Hepatocyte (in vitro differentiated cells): Measurements from ENCODE around the gene ABLIM2. TPM values are rescaled to one million over a fixed set of nuclear protein-coding genes. Genes with fewer than 3 reads are reported as not detected.

Experiments used
- DNase-seq: peaks from one replicate; pipeline ENCODE4 v3.0.0-alpha.2; 2016; ENCODE audit warnings: low spot score
- H2AFZ ChIP-seq: fragments of 200-600 bp; sonication (generic); 2 replicates; pipeline ENCODE4 v1.6.0; 2016; ENCODE audit warnings: antibody characterized with exemption, mild to moderate bottlenecking
- H3K27ac ChIP-seq: fragments of 200-600 bp; sonication (generic); 2 replicates; pipeline ENCODE4 v1.5.1; 2016; ENCODE audit warnings: mild to moderate bottlenecking
- H3K27me3 ChIP-seq: fragments of 200-600 bp; sonication (generic); 2 replicates; pipeline ENCODE4 v1.6.1; 2016
- H3K36me3 ChIP-seq: fragments of 200-600 bp; sonication (generic); replicated peaks from 2 replicates; pipeline ENCODE4 v1.5.1; 2016; ENCODE audit warnings: low read depth; ENCODE audit not compliant: insufficient read depth
- H3K4me1 ChIP-seq: fragments of 200-600 bp; sonication (generic); 2 replicates; pipeline ENCODE4 v1.5.1; 2016; ENCODE audit warnings: mild to moderate bottlenecking, moderate library complexity; ENCODE audit not compliant: insufficient read depth
- H3K4me2 ChIP-seq: fragments of 200-600 bp; sonication (generic); 2 replicates; pipeline ENCODE4 v1.6.0; 2016
- H3K4me3 ChIP-seq: fragments of 200-600 bp; sonication (generic); 2 replicates; pipeline ENCODE4 v1.5.1; 2016; ENCODE audit warnings: mild to moderate bottlenecking
- H3K79me2 ChIP-seq: fragments of 200-600 bp; sonication (generic); 2 replicates; pipeline ENCODE4 v1.6.0; 2017; ENCODE audit warnings: mild to moderate bottlenecking
- H3K9me2 ChIP-seq: fragments of 200-600 bp; sonication (generic); replicated peaks from 2 replicates; pipeline ENCODE4 v1.6.0; 2017; ENCODE audit warnings: mild to moderate bottlenecking; ENCODE audit not compliant: insufficient read depth
- H3K9me3 ChIP-seq: fragments of 200-600 bp; sonication (generic); 2 replicates; pipeline ENCODE4 v1.5.1; 2016; ENCODE audit warnings: low read depth, mild to moderate bottlenecking
- H4K20me1 ChIP-seq: fragments of 200-600 bp; sonication (generic); 2 replicates; pipeline ENCODE4 v1.6.0; 2016; ENCODE audit warnings: mild to moderate bottlenecking; ENCODE audit not compliant: insufficient read depth, poor library complexity, severe bottlenecking
- EZH2 ChIP-seq: fragments of 200-600 bp; sonication (generic); IDR thresholded peaks from 2 replicates; pipeline ENCODE4 v1.6.1; 2016; ENCODE audit warnings: antibody characterized with exemption, mild to moderate bottlenecking, borderline replicate concordance
- EZH2phosphoT487 ChIP-seq: fragments of 200-600 bp; sonication (generic); IDR thresholded peaks from one replicate; pipeline ENCODE4 v1.6.1; 2018; ENCODE audit warnings: antibody characterized with exemption, mild to moderate bottlenecking, low read depth, moderate library complexity; ENCODE audit not compliant: unreplicated experiment, severe bottlenecking
- whole genome bisulfite sequencing: methylation state at CpG from one replicate; pipeline ENCODE4 v1.1.6; 2016; ENCODE audit warnings: low lambda C conversion rate; ENCODE audit errors: missing lambda C conversion rate; 5-methylcytosine and 5-hydroxymethylcytosine counted together
- polyA plus RNA-seq: library from polyadenylated mRNA; unstranded; fragments of >200 nt; fragmentation: Nextera tagmentation; extraction: Ambion mirVana; gene quantifications from 2 replicates; pipeline ENCODE4 v1.2.1, GENCODE V29; 2016
- total RNA-seq: library from RNA; depleted of rRNA; stranded (reverse); fragments of >200 nt; gene quantifications from 2 replicates; pipeline ENCODE4 v1.2.3, GENCODE V29; 2014
- TF ChIP-seq, protein P1 (sequence below): fragments of 200-600 bp; sonication (generic); IDR thresholded peaks from 2 replicates; pipeline ENCODE4 v1.5.1; 2016; ENCODE audit warnings: antibody characterized with exemption, mild to moderate bottlenecking; ENCODE audit not compliant: poor library complexity

ABLIM2 gene
- total and polyA plus RNA-seq, 2 experiments from 2014 or later: 1.7 to 2.0 TPM

- Histone ChIP-seq H3K4me1 (peaks cover 3% of the 10 kb centered on the region), H3K27me3 (no peaks in the 10 kb centered on the region), H4K20me1 (no peaks in the 10 kb centered on the region), H3K4me2 (no peak overlapping the region), H3K36me3 (no peaks in the 10 kb centered on the region), H3K9me2 (no peaks in the 10 kb centered on the region), H3K4me3 (no peak overlapping the region), H2AFZ (no peak overlapping the region), H3K79me2 (no peaks in the 10 kb centered on the region), H3K9me3 (no peaks in the 10 kb centered on the region), H3K27ac (no peak overlapping the region)
- WGBS: 87% methylated on average over 9 of the region's 9 CpGs
- no peak for DNase-seq
- TF ChIP-seq, protein P1, sequence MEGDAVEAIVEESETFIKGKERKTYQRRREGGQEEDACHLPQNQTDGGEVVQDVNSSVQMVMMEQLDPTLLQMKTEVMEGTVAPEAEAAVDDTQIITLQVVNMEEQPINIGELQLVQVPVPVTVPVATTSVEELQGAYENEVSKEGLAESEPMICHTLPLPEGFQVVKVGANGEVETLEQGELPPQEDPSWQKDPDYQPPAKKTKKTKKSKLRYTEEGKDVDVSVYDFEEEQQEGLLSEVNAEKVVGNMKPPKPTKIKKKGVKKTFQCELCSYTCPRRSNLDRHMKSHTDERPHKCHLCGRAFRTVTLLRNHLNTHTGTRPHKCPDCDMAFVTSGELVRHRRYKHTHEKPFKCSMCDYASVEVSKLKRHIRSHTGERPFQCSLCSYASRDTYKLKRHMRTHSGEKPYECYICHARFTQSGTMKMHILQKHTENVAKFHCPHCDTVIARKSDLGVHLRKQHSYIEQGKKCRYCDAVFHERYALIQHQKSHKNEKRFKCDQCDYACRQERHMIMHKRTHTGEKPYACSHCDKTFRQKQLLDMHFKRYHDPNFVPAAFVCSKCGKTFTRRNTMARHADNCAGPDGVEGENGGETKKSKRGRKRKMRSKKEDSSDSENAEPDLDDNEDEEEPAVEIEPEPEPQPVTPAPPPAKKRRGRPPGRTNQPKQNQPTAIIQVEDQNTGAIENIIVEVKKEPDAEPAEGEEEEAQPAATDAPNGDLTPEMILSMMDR: no peak
- no peak for TF ChIP-seq EZH2
- no peak for TF ChIP-seq EZH2phosphoT487
Observed at GRCh38 chr4:8164194-8164565, 5.6 kb upstream of the ABLIM2 start.

GRCh38 chr4:8163436-8164193 lies 5.0 kb upstream of the ABLIM2 start:
- H4K20me1 ChIP-seq: no peaks in the 10 kb centered on the region
- 90% methylated on average over 19 of the region's 19 CpGs for WGBS
- no peaks in the 10 kb centered on the region for H3K9me2 ChIP-seq
- H3K4me2 ChIP-seq: no peak overlapping the region
- H3K79me2 ChIP-seq: no peaks in the 10 kb centered on the region
- H3K27ac ChIP-seq: no peak overlapping the region
- H2AFZ ChIP-seq: no peak overlapping the region
- no peak for TF ChIP-seq EZH2phosphoT487
- TF ChIP-seq EZH2: no peak
- TF ChIP-seq, protein P1: no peak
- H3K4me1 ChIP-seq: peaks cover 3% of the 10 kb centered on the region
- DNase-seq: no peak
- H3K36me3 ChIP-seq: no peaks in the 10 kb centered on the region
- no peaks in the 10 kb centered on the region for H3K9me3 ChIP-seq
- no peak overlapping the region for H3K4me3 ChIP-seq
- H3K27me3 ChIP-seq: no peaks in the 10 kb centered on the region

DNA sequence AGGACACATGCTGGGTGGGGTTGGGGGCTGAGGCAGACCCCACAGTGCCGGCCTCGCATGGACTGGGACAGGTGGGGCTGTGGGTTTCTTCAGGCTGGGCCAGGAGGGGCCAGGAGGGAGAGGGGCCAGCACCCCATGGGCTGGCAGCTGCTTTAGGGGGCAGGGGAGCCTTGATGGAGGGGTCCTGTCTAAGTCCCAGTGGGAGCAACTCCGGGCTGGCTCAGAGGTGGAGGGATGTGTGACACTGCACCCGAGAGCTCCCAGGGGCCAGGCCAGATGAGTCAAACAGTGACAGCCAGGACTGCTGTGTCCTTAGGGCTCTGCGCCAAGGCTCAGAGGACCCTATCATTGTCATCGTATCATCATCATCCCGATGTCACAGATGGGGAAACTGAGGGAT lies 4.4 kb upstream of the ABLIM2 start:
- Histone ChIP-seq H3K79me2 (no peaks in the 10 kb centered on the region), H4K20me1 (no peaks in the 10 kb centered on the region), H3K4me1 (peaks cover 2% of the 10 kb centered on the region), H3K27ac (no peak overlapping the region), H3K4me2 (no peak overlapping the region), H2AFZ (no peak overlapping the region), H3K9me3 (no peaks in the 10 kb centered on the region), H3K9me2 (no peaks in the 10 kb centered on the region), H3K27me3 (no peaks in the 10 kb centered on the region), H3K36me3 (no peaks in the 10 kb centered on the region), H3K4me3 (no peak overlapping the region)
- no peak for DNase-seq
- TF ChIP-seq EZH2phosphoT487: no peak
- no peak for TF ChIP-seq EZH2
- WGBS: 89% methylated on average over 7 of the region's 7 CpGs

DNA sequence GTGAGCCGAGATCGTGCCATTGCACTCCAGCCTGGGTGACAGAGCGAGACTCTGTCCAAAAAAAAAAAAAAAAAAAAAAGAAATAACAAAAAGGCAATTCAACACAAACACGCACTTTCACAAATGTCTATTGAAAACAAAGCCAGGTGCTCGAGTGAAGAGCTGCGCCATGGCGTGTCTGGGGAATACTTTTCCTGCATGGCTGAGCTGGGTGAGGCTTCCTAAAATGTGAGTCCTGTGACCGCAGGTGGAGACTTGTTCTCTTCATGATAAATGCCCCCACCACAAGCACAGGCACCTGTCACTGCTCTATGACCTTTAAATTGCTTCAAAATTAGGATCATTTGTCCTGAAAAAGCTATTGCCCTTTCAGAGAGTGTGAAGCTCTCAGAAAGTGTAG lies 4.0 kb upstream of the ABLIM2 start:
- no peaks in the 10 kb centered on the region for H4K20me1 ChIP-seq
- H2AFZ ChIP-seq: no peak overlapping the region
- H3K9me2 ChIP-seq: no peaks in the 10 kb centered on the region
- no peak for TF ChIP-seq EZH2
- TF ChIP-seq, protein P1: no peak
- H3K79me2 ChIP-seq: no peaks in the 10 kb centered on the region
- no peak overlapping the region for H3K4me3 ChIP-seq
- no peak for DNase-seq
- no peaks in the 10 kb centered on the region for H3K4me1 ChIP-seq
- peaks cover 3% of the 10 kb centered on the region for H3K27me3 ChIP-seq
- no peaks in the 10 kb centered on the region for H3K9me3 ChIP-seq
- no peak overlapping the region for H3K4me2 ChIP-seq
- WGBS: 94% methylated on average over 8 of the region's 8 CpGs
- H3K27ac ChIP-seq: no peak overlapping the region
- no peaks in the 10 kb centered on the region for H3K36me3 ChIP-seq
